SK-N-MC (cell line): ENCODE data around the gene TMEM163.
"Not testable (repeated sequence)": the region's sequence is repeated elsewhere in the genome, so short reads cannot be mapped to it uniquely, and the experiment has no call there.

Experiments used
- DNase-seq: peaks from one replicate; pipeline ENCODE4 v3.0.0-alpha.2; 2011; ENCODE audit warnings: low read depth, low spot score
- H3K27ac ChIP-seq: fragments of 200-600 bp; sonication (generic); 2 replicates; pipeline ENCODE4 v1.5.1; 2016; ENCODE audit warnings: mixed run types
- H3K36me3 ChIP-seq: fragments of 200-600 bp; sonication (generic); 2 replicates; pipeline ENCODE4 v1.6.1; 2017; ENCODE audit warnings: antibody characterized with exemption, low read length, mixed read lengths; ENCODE audit not compliant: insufficient read depth
- H3K4me3 ChIP-seq: fragments of 200-600 bp; sonication (generic); 2 replicates; pipeline ENCODE4 v1.5.1; 2016
- H3K9ac ChIP-seq: fragments of 200-600 bp; sonication (generic); 2 replicates; pipeline ENCODE4 v1.8.0; 2017; ENCODE audit warnings: mixed run types, mixed read lengths; ENCODE audit not compliant: insufficient read length
- H3K9me3 ChIP-seq: fragments of 200-600 bp; sonication (generic); 2 replicates; pipeline ENCODE4 v1.6.1; 2017; ENCODE audit warnings: low read depth, mild to moderate bottlenecking, antibody characterized with exemption, low read length, moderate library complexity, mixed read lengths
- EZH2 ChIP-seq: fragments of 200-600 bp; sonication (generic); IDR thresholded peaks from one replicate; pipeline ENCODE4 v1.6.1; 2017; ENCODE audit warnings: antibody characterized with exemption
- FOXP2 ChIP-seq: optimal IDR thresholded peaks from 2 replicates; pipeline ENCODE3; 2011; ENCODE audit warnings: mild to moderate bottlenecking, moderate library complexity; ENCODE audit not compliant: insufficient read depth; ENCODE audit errors: extremely low read length, control extremely low read depth
- POLR2AphosphoS5 ChIP-seq: IDR thresholded peaks from 2 replicates; pipeline ENCODE4 v1.6.1; 2012; ENCODE audit warnings: mild to moderate bottlenecking, low read depth, low read length, borderline replicate concordance

The TMEM163 gene

DNA sequence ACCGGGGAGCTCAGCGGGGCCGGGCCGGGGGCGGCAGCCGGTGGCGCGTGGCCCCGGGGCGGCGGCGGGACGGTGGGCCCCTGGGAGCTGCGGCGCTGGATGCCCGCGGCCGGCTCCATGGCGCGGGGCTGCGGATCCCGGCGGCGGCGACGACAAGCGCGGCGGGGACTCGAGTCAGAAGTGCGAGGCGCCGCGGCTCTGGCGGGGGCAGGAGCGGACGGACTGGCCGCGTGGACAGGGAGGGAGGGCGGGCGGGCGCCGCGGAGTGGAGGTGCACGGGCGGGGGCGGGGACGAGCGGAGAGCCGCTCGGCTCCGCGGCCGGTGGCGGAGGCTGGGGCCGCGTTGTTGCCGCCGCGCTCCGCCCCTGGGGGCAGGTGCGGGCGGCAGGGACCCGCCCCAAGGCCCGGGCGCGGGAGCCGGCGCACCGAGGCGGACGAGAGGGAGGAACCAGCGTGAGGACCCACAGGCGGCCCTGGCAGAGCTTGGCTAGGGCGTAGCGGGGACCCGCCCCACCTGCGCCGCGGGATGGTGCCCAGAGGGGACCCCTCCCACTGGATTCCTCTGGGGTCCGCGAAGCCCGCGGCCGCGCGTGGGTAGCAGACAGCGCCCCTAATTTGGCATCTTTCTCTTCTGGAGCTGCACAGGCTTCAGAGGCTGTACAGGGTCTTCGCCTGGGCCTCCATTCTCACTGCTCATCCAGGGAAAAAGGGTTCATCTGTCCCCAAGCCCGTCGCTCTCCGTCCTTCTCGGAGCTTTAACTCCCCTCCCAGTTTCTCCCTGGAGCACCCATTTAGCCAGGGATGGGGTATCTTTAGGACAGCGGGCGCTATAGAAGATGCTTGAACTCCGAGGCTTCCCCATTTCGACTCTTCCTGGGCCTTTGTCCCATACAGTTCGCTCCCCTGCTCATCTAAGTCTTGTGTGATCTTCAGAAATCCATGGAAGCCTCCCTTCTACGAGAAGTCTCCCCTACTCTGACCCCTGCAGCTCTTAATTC is at the start of gene TMEM163:
Gene TMEM163, minus strand, starts transcription at position 184 of the 998 bp plus-strand sequence.
- no peak for DNase-seq
- TF ChIP-seq EZH2: no peak
- TF ChIP-seq FOXP2: no peak
- TF ChIP-seq POLR2AphosphoS5: no peak
- Histone ChIP-seq H3K9me3 (no peaks in the 10 kb centered on the region), H3K27ac (no peak within 1 kb of the TSS), H3K9ac (no peak within 1 kb of the TSS), H3K4me3 (no peak within 1 kb of the TSS), H3K36me3 (no peaks in the 10 kb centered on the region)

DNA sequence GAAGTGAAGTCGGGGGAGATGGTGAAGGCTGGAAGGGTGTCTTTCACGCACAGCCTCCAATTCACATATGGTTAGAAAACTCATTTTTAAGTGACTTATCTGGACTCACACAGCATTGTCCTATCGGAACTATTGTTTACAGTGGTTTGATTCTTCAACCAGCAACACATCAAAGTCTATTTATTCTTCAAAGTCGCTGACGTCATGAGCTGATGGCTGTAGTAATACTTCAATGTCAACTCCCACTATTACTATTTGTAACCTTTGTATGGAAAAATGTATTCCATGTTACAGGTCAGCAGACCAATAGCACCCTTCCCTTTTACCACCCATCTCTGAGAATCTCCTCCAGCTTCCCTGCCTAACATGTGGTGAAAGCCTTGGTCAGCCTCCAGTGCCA is 47.8 kb upstream of the TMEM163 start:
- no peak for DNase-seq
- TF ChIP-seq FOXP2: no peak
- no peak overlapping the region for H3K4me3 ChIP-seq
- no peaks in the 10 kb centered on the region for H3K9me3 ChIP-seq
- H3K9ac ChIP-seq: no peak overlapping the region
- H3K27ac ChIP-seq: no peak overlapping the region
- no peaks in the 10 kb centered on the region for H3K36me3 ChIP-seq

DNA sequence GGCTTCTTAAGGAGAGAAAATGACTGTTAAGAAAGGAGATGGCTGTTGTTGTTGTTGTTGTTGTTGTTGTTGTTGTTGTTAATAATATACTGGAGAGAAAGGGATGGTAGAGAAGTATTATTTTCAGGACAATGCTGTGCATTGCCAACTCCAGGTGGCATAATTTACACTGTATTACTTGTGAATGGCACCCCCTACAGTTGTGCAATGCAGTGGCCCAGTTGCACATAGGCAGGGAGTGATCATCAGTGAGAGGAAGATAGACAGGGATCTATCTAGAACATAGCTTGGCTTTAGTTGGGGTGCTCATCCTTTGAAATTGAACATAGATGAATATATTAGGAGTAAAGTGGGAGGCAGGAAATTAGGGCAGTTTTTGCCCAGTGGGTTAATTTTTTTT is 47.2 kb upstream of the TMEM163 start:
- H3K36me3 ChIP-seq: no peaks in the 10 kb centered on the region
- H3K27ac ChIP-seq: no peak overlapping the region
- H3K9me3 ChIP-seq: no peaks in the 10 kb centered on the region
- H3K4me3 ChIP-seq: no peak overlapping the region
- TF ChIP-seq POLR2AphosphoS5: no peak
- TF ChIP-seq FOXP2: no peak
- no peak for TF ChIP-seq EZH2
- no peak for DNase-seq
- no peak overlapping the region for H3K9ac ChIP-seq

DNA sequence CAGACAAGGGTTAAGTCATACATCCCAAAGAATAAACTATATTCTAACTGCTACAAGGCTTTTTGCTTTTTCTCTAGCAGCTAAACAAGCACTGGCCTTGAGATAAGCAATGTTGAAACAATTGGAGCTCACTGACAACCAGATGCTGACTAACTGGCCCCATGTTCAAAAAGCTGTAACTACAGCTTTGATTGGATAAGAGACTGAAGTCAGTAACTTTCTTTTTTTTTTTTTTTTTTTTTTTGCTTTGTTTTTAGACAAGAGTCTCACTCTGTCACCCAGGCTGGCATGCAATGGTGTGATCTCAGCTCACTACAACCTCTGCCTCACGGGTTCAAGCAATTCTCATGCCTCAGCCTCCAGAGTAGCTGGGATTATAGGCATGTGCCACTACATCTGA is 45.4 kb upstream of the TMEM163 start:
- no peak for DNase-seq
- Histone ChIP-seq H3K9me3 (no peaks in the 10 kb centered on the region), H3K9ac (no peak overlapping the region), H3K27ac (no peak overlapping the region), H3K4me3 (no peak overlapping the region), H3K36me3 (no peaks in the 10 kb centered on the region)
- TF ChIP-seq POLR2AphosphoS5: no peak
- no peak for TF ChIP-seq FOXP2
- TF ChIP-seq EZH2: no peak

DNA sequence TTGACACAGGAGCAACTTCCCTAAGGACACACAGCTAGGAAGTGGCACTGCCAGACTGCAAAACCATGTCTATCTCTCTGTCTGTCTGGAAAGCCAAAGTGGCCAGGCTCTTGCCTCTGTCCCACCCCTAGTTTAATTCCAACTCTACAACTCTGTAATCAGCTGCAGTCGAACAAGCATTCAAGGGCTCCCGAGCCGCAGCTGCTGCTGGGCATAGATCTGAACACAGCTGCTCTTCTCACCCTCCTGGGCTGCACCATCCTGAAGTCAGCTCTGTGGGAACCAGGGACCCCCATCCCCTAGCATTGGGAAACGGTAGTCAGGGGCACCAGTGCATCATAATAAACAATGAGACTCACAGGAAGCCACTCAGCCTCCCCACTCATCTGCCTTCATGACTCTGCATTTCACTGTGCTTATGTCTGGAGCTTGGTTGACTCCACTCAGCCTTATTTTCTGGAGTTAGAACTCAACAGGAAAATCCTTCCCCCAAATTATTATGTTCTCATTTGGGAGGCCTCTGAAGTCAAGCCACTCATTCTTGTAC is 44.4 kb upstream of the TMEM163 start:
- H3K4me3 ChIP-seq: no peak overlapping the region
- DNase-seq: no peak
- TF ChIP-seq EZH2 (no peak), POLR2AphosphoS5 (no peak), FOXP2 (no peak)
- no peaks in the 10 kb centered on the region for H3K36me3 ChIP-seq
- no peak overlapping the region for H3K9ac ChIP-seq
- H3K9me3 ChIP-seq: no peaks in the 10 kb centered on the region
- H3K27ac ChIP-seq: no peak overlapping the region

DNA sequence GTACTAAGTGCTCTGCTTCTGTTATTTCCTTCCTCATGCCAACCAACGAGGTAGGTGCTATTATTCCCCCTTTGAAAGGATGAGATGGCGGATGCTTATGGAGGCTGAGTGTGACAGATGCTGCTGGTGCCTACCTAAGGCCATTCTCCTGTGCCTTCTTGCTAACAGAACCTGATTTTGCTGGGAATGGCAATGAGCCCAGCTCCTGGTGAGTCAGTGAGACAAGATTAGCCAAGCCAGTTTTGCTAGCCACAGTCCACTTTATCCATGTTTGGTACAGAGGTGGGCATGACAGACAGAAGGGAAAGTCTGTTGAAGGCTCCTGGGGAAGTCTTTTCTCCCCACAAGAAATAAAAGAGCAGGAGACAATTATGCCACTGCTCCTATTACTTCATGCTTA is 43.7 kb upstream of the TMEM163 start:
- no peak overlapping the region for H3K4me3 ChIP-seq
- no peak overlapping the region for H3K27ac ChIP-seq
- H3K36me3 ChIP-seq: no peaks in the 10 kb centered on the region
- H3K9ac ChIP-seq: no peak overlapping the region
- DNase-seq: no peak
- TF ChIP-seq POLR2AphosphoS5: no peak
- TF ChIP-seq EZH2: no peak
- TF ChIP-seq FOXP2: no peak
- no peaks in the 10 kb centered on the region for H3K9me3 ChIP-seq

DNA sequence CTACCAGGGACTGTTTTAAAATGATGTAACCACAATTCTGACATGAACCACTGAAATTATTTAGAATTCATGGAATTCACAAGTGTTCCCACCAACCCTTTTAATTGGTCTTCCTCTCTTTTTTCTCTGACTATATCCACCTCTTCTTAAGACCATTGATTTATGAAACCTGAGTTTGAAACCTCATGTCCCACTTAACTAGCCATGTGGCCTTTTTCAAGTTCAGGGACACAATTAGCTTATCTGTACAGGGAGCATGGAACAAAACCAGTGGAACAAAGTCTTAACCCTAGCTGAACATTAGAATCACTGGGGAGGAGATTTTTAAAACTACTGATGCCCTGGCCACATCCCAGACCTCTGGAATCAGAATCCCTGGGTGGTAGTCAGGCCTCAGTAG is 41.6 kb upstream of the TMEM163 start:
- DNase-seq: no peak
- no peak overlapping the region for H3K4me3 ChIP-seq
- TF ChIP-seq FOXP2 (no peak), EZH2 (no peak)
- no peak overlapping the region for H3K27ac ChIP-seq
- H3K9ac ChIP-seq: no peak overlapping the region
- H3K36me3 ChIP-seq: no peaks in the 10 kb centered on the region
- H3K9me3 ChIP-seq: no peaks in the 10 kb centered on the region

DNA sequence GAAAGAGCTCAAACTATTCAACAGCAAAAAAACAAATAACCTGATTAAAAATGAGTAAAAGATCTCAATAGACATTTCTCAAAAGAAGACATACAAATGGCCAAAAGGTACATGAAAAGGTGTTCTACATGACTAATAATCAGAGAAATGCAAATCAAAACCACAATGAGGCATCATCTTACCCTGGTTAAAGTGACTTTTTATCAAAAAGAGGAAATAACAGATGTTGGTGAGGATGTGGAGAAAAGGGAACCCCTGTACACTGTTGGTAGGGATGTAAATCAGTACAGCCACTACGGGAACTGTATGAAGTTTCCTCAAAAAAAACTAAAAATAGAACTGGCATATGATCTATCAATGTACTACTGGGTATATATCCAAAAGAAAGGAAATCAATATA is 39.8 kb upstream of the TMEM163 start:
- Histone ChIP-seq H3K36me3 (no peaks in the 10 kb centered on the region), H3K9ac (no peak overlapping the region), H3K27ac (no peak overlapping the region), H3K4me3 (no peak overlapping the region), H3K9me3 (no peaks in the 10 kb centered on the region)
- no peak for TF ChIP-seq FOXP2
- TF ChIP-seq POLR2AphosphoS5: no peak
- TF ChIP-seq EZH2: no peak
- DNase-seq: no peak

DNA sequence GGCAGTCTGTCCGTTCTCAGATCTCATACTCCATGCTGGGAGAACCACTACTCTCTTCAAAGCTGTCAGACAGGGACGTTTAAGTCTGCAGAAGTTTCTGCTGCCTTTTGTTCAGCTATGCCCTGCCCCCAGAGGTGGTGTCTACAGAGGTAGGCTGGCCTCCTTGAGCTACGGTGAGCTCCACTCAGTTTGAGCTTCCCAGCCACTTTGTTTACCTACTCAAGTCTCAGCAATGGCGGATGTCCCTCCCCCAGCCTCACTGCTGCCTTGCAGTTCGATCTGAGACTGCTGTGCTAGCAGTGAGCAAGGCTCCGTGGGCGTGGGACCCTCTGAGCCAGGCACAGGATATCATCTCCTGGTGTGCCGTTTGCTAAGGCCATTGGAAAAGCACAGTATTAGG is 33.2 kb upstream of the TMEM163 start:
- H3K36me3 ChIP-seq, H3K9ac ChIP-seq, H3K27ac ChIP-seq, DNase-seq, H3K4me3 ChIP-seq, H3K9me3 ChIP-seq: not testable (repeated sequence)
